Immature natural killer cell (primary cell): Measurements from ENCODE around the gene FGF23. TPM values are rescaled to one million over a fixed set of nuclear protein-coding genes. Genes with fewer than 3 reads are reported as not detected.
A peak's percentile ranks its signal among the peaks of the same experiment; 100 is the strongest.
"Not testable (repeated sequence)": the region's sequence is repeated elsewhere in the genome, so short reads cannot be mapped to it uniquely, and the experiment has no call there.

ENCODE experiments used
- DNase-seq, 3 donors: peaks; one replicate each; pipeline ENCODE4 v3.0.0; 2022; ENCODE audit warnings: mixed read lengths in 1 of 3
- H3K27ac Mint-ChIP-seq, 6 donors: one replicate each; pipeline ENCODE4 v1.8.0; 2020; ENCODE audit warnings: mixed read lengths in 6 of 6, mild to moderate bottlenecking in 5 of 6, inconsistent platforms in 4 of 6, moderate library complexity in 3 of 6
- H3K27me3 Mint-ChIP-seq, 3 donors: one replicate each; pipeline ENCODE4 v1.8.0; 2020 to 2021; ENCODE audit warnings: low read depth in 3 of 3, mild to moderate bottlenecking in 3 of 3, mixed read lengths in 3 of 3, moderate library complexity in 3 of 3, inconsistent platforms in 1 of 3
- H3K36me3 Mint-ChIP-seq, 3 donors: one replicate each; pipeline ENCODE4 v1.8.0; 2020; ENCODE audit warnings: mixed read lengths in 3 of 3, inconsistent platforms in 2 of 3, mild to moderate bottlenecking in 2 of 3
- H3K4me1 Mint-ChIP-seq, 2 donors: one replicate each; pipeline ENCODE4 v1.8.0; 2020; ENCODE audit warnings: inconsistent platforms in 2 of 2, mild to moderate bottlenecking in 2 of 2, mixed read lengths in 2 of 2, moderate library complexity in 1 of 2
- H3K4me3 Mint-ChIP-seq, 5 donors: one replicate each; pipeline ENCODE4 v1.8.0; 2020; ENCODE audit warnings: mild to moderate bottlenecking in 5 of 5, mixed read lengths in 5 of 5, inconsistent platforms in 3 of 5, moderate library complexity in 3 of 5
- H3K9me3 Mint-ChIP-seq, 6 donors: one replicate each; pipeline ENCODE4 v1.8.0; 2020; ENCODE audit warnings: mild to moderate bottlenecking in 6 of 6, mixed read lengths in 6 of 6, inconsistent platforms in 4 of 6, moderate library complexity in 3 of 6
- polyA plus RNA-seq, 3 donors: library from polyadenylated mRNA; unstranded; fragments of 300-500 nt; fragmentation: Illumina TruSeq; gene quantifications; one replicate each; pipeline ENCODE4 v1.2.3, GENCODE V29; 2021

Gene FGF23
- not detected for polyA plus RNA-seq

- peaks cover 7 to 10% (median 7%) of the 10 kb centered on the region in 3 donors for H3K27me3 Mint-ChIP-seq
- no peaks in the 10 kb centered on the region for H3K36me3 Mint-ChIP-seq
Measured at GRCh38 chr12:4379405-4379804, at the start of gene FGF23. Gene FGF23, minus strand, starts transcription at chr12:4379712. Its CDS starts 130 bp downstream, at chr12:4379582.

GRCh38 chr12:4424422-4424821 lies 44.9 kb upstream of the FGF23 start:
- Mint-ChIP-seq H3K27ac (no peak overlapping the region), H3K4me3 (no peak overlapping the region), H3K36me3 (no peaks in the 10 kb centered on the region), H3K27me3 (peaks cover 2% of the 10 kb centered on the region in 3 donors), H3K9me3 (no peaks in the 10 kb centered on the region), H3K4me1 (no peaks in the 10 kb centered on the region)
- DNase-seq: no peak

More at GRCh38 chr12:4379405-4379804, at the start of gene FGF23:
- no peak within 1 kb of the TSS for H3K4me3 Mint-ChIP-seq
- DNase-seq: no peak
- no peaks in the 10 kb centered on the region for H3K4me1 Mint-ChIP-seq
- no peaks in the 10 kb centered on the region for H3K9me3 Mint-ChIP-seq
- H3K27ac Mint-ChIP-seq: peak within 1 kb of the TSS in 1 of 6 donors; percentile 58

GRCh38 chr12:4423528-4424195 lies 44.1 kb upstream of the FGF23 start:
- Mint-ChIP-seq H3K27ac (no peak overlapping the region), H3K27me3 (peaks cover 2% of the 10 kb centered on the region in 3 donors), H3K36me3 (no peaks in the 10 kb centered on the region), H3K4me1 (no peaks in the 10 kb centered on the region), H3K4me3 (no peak overlapping the region), H3K9me3 (no peaks in the 10 kb centered on the region)
- DNase-seq: no peak

GRCh38 chr12:4422985-4423384 lies 43.5 kb upstream of the FGF23 start:
- DNase-seq: no peak
- Mint-ChIP-seq H3K4me1 (no peaks in the 10 kb centered on the region), H3K27me3 (peaks cover 2% of the 10 kb centered on the region in 3 donors), H3K4me3 (no peak overlapping the region), H3K9me3 (no peaks in the 10 kb centered on the region), H3K36me3 (no peaks in the 10 kb centered on the region), H3K27ac (no peak overlapping the region)

- H3K4me1 Mint-ChIP-seq: no peaks in the 10 kb centered on the region
- peak; percentile 11 to 13 (median 12) for DNase-seq
- no peaks in the 10 kb centered on the region for H3K9me3 Mint-ChIP-seq
- H3K4me3 Mint-ChIP-seq: no peak overlapping the region
- peaks cover 2% of the 10 kb centered on the region in 3 donors for H3K27me3 Mint-ChIP-seq
- no peak overlapping the region for H3K27ac Mint-ChIP-seq
- no peaks in the 10 kb centered on the region for H3K36me3 Mint-ChIP-seq
Measured at GRCh38 chr12:4421590-4422031, 42.1 kb upstream of the FGF23 start.

GRCh38 chr12:4420138-4420670 lies 40.7 kb upstream of the FGF23 start:
- no peak for DNase-seq
- Mint-ChIP-seq H3K4me3 (no peak overlapping the region), H3K27me3 (peaks cover 2 to 7% (median 4%) of the 10 kb centered on the region in 3 donors), H3K27ac (no peak overlapping the region), H3K36me3 (no peaks in the 10 kb centered on the region), H3K9me3 (no peaks in the 10 kb centered on the region), H3K4me1 (no peaks in the 10 kb centered on the region)

GRCh38 chr12:4418913-4419312 lies 39.4 kb upstream of the FGF23 start:
- Mint-ChIP-seq H3K9me3 (no peaks in the 10 kb centered on the region), H3K27ac (no peak overlapping the region), H3K27me3 (peaks cover 3 to 7% (median 4%) of the 10 kb centered on the region in 3 donors), H3K4me3 (no peak overlapping the region), H3K4me1 (no peaks in the 10 kb centered on the region), H3K36me3 (no peaks in the 10 kb centered on the region)
- no peak for DNase-seq

GRCh38 chr12:4417936-4418335 lies 38.4 kb upstream of the FGF23 start:
- no peaks in the 10 kb centered on the region for H3K36me3 Mint-ChIP-seq
- no peaks in the 10 kb centered on the region for H3K4me1 Mint-ChIP-seq
- H3K9me3 Mint-ChIP-seq: no peaks in the 10 kb centered on the region
- no peak for DNase-seq
- no peak overlapping the region for H3K27ac Mint-ChIP-seq
- no peak overlapping the region for H3K4me3 Mint-ChIP-seq
- peaks cover 3 to 10% (median 7%) of the 10 kb centered on the region in 3 donors for H3K27me3 Mint-ChIP-seq

GRCh38 chr12:4417455-4417854 lies 37.9 kb upstream of the FGF23 start:
- no peak overlapping the region for H3K4me3 Mint-ChIP-seq
- H3K27me3 Mint-ChIP-seq: peaks cover 3 to 10% (median 7%) of the 10 kb centered on the region in 3 donors
- no peak overlapping the region for H3K27ac Mint-ChIP-seq
- no peaks in the 10 kb centered on the region for H3K36me3 Mint-ChIP-seq
- H3K9me3 Mint-ChIP-seq: no peaks in the 10 kb centered on the region
- H3K4me1 Mint-ChIP-seq: no peaks in the 10 kb centered on the region
- no peak for DNase-seq

GRCh38 chr12:4416276-4416675 lies 36.8 kb upstream of the FGF23 start:
- Mint-ChIP-seq H3K9me3 (no peaks in the 10 kb centered on the region), H3K27ac (no peak overlapping the region), H3K27me3 (peaks cover 7 to 14% (median 12%) of the 10 kb centered on the region in 3 donors), H3K4me3 (no peak overlapping the region), H3K36me3 (no peaks in the 10 kb centered on the region), H3K4me1 (no peaks in the 10 kb centered on the region)
- DNase-seq: no peak

- Mint-ChIP-seq H3K4me1 (no peaks in the 10 kb centered on the region), H3K27me3 (peaks cover 6 to 12% (median 11%) of the 10 kb centered on the region in 3 donors), H3K36me3 (no peaks in the 10 kb centered on the region), H3K4me3 (no peak overlapping the region), H3K27ac (no peak overlapping the region), H3K9me3 (no peaks in the 10 kb centered on the region)
- DNase-seq: no peak
Measured at GRCh38 chr12:4412465-4412864, 33.0 kb upstream of the FGF23 start.

GRCh38 chr12:4412056-4412455 lies 32.5 kb upstream of the FGF23 start:
- Mint-ChIP-seq H3K27ac (no peak overlapping the region), H3K27me3 (peaks cover 6 to 12% (median 11%) of the 10 kb centered on the region in 3 donors), H3K9me3 (no peaks in the 10 kb centered on the region), H3K4me3 (no peak overlapping the region), H3K4me1 (no peaks in the 10 kb centered on the region), H3K36me3 (no peaks in the 10 kb centered on the region)
- DNase-seq: no peak

- Mint-ChIP-seq H3K4me1 (no peaks in the 10 kb centered on the region), H3K27ac (no peak overlapping the region), H3K9me3 (no peaks in the 10 kb centered on the region), H3K36me3 (no peaks in the 10 kb centered on the region), H3K4me3 (no peak overlapping the region), H3K27me3 (peaks cover 2 to 5% (median 4%) of the 10 kb centered on the region in 3 donors)
- no peak for DNase-seq
Measured at GRCh38 chr12:4407136-4407535, 27.6 kb upstream of the FGF23 start.

GRCh38 chr12:4404877-4405637 lies 25.5 kb upstream of the FGF23 start:
- H3K27ac Mint-ChIP-seq, H3K9me3 Mint-ChIP-seq, DNase-seq, H3K36me3 Mint-ChIP-seq, H3K4me1 Mint-ChIP-seq, H3K4me3 Mint-ChIP-seq, H3K27me3 Mint-ChIP-seq: not testable (repeated sequence)
